Measurements from ENCODE around the gene OR52K2.

DNA sequence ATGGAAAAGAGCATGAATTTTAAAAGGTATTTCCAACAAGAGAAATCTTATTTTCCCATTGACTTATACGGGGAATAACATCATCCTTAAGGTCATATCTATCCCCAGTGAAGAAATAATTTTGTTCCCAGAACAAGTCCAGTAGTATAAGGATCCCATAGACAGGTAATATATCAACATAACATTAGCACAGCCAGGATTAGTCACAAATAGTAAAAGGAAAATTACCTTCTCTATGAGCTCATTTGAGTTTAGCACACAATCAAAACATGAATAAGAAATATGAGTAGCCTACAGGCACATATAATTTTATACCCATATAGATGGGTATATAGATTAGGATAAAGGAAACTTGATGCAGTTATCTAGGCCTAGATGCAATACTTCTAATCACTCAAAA, 30.5 kb downstream of the OR52K2 start:
- TF ChIP-seq, protein P1, sequence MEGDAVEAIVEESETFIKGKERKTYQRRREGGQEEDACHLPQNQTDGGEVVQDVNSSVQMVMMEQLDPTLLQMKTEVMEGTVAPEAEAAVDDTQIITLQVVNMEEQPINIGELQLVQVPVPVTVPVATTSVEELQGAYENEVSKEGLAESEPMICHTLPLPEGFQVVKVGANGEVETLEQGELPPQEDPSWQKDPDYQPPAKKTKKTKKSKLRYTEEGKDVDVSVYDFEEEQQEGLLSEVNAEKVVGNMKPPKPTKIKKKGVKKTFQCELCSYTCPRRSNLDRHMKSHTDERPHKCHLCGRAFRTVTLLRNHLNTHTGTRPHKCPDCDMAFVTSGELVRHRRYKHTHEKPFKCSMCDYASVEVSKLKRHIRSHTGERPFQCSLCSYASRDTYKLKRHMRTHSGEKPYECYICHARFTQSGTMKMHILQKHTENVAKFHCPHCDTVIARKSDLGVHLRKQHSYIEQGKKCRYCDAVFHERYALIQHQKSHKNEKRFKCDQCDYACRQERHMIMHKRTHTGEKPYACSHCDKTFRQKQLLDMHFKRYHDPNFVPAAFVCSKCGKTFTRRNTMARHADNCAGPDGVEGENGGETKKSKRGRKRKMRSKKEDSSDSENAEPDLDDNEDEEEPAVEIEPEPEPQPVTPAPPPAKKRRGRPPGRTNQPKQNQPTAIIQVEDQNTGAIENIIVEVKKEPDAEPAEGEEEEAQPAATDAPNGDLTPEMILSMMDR (conservative IDR thresholded peaks at IDR 0.05; ENCODE audit: low read depth, low read length): no peak
- TF ChIP-seq EZH2 (IDR thresholded peaks at IDR 0.05; ENCODE audit: borderline replicate concordance, low read depth, low read length, poor library complexity, severe bottlenecking): no peak
